ENCODE results near the gene CELF2.

The CELF2 gene

DNA sequence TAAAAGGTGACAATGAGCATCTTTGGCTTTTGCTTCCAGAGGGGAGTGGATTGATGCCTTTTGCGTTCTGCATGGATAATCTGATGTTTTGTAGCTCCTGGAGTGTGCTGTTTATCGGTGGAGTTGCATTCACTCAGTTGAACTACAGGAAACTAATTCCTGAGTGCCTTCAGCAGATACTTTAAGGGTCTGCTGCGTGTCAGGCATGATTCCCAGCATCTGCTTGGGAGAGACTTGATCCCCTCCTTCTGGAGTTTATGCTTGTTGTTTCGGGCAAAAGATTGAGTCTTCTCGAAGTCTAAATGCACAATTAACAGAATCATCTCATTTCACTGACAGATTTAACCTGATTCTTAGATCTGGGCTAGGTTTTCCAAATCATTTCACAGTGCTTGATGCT is 46.2 kb downstream of the CELF2 start:
- no peak for DNase-seq

DNA sequence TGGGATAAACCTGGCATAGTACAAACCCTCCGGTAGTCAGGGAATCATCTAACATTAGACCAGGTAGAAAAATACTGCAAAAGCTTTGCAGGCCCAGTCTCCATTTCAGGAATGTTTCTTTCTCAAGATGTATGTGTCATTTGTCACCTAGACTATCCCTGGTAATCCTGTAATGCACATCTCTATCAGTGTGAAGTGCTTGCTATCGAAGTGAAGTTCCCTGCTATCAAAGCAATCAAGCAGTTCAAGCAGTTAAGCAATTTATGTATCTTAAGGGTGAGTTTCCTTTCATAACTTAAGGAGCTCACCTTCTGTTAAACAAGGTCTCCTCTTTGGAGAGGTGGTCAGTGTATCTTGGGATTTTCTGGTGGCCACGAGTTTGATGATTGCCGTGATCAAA is 47.2 kb downstream of the CELF2 start:
- no peak for DNase-seq

DNA sequence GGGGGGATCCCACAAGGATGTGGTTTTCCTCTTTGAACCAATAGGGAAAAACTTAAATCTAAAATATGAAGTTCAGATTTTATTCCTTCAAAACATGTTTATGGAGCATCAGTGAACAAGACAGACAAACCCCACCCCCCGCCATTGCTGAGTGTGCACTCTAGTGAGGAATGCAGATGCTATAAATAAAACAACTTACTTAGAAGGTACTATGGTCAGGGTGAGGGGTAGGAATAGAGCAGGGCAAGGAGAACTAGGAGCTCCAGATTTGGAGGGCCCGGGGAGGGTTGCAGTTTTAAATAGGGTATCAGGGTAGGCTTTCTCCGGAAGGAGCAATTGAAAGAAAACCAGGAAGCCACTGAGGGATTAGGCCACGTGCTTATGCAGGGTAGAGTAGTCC is 47.9 kb downstream of the CELF2 start:
- no peak for DNase-seq

DNA sequence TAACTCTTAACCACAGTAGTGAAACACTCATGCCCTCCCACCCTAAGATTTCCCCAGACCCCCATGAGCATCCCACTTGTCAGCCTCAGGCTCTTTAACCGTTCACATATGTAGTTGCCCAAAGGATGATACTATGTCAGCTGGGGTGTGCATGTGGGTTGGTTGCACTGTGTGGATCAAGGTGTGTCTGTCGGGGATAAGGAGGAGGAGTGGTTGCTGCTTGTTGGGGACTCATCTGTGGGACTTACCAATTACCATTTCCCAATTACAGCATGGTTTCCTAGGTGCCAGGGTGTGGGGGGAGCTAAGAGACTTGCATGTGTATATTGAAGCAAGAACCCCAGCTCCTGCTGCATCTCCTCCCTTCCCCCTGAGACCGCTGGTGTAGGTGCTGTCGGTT is 48.8 kb downstream of the CELF2 start:
- no peak for DNase-seq

DNA sequence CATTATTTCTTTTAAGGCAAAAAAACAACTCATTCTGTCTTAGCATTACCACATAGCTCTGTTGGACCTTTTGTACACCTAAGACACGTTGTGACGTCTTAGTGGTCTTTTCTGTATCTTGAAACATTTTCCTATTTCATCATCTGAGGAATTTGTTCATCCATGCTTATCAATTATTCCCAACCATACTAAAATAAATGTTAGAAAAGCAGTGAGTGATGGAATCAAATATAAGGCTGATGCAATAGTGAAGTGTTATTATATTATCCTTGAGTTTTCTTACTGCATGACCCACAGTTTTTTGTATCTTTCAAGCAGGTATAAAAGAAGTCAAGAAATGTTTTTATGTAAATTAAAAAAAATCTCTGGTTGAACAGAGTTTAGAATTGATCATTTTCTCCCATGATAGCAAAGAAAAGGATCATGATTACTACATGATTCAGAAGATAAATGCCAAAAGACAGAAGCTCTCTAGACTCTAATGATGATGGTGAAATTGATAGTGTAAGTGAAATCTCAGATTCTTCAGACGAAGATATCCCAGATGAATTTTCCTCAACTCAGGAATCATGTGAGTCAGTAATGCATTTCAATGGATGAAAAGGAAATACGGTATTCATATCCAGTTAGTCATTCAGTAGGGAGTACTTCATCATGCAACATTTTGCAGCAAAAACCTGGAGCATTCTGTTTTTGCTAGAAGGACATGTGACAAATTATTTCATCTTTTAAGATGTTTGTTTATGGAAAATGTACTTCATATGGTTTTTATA is 51.4 kb downstream of the CELF2 start:
- no peak for DNase-seq

DNA sequence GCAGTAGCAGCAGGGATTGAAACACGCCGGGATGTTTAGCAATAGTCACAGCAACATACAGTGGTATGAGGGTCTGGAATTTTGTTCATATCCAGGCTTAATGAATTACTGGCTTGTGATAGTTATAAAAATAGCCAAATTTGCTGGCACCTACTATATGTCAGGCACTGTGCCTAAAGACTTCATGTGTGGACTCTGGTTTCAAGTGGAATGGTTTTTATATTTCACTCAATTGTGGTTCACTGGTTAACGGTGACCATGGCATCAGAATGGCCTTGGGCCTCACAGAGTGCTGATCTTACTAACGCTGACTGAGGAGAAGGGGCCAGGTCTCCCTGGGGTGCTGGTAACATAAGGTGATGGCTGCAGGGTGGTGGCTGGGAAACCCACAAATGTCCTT is 55.7 kb downstream of the CELF2 start:
- DNase-seq = no peak

DNA sequence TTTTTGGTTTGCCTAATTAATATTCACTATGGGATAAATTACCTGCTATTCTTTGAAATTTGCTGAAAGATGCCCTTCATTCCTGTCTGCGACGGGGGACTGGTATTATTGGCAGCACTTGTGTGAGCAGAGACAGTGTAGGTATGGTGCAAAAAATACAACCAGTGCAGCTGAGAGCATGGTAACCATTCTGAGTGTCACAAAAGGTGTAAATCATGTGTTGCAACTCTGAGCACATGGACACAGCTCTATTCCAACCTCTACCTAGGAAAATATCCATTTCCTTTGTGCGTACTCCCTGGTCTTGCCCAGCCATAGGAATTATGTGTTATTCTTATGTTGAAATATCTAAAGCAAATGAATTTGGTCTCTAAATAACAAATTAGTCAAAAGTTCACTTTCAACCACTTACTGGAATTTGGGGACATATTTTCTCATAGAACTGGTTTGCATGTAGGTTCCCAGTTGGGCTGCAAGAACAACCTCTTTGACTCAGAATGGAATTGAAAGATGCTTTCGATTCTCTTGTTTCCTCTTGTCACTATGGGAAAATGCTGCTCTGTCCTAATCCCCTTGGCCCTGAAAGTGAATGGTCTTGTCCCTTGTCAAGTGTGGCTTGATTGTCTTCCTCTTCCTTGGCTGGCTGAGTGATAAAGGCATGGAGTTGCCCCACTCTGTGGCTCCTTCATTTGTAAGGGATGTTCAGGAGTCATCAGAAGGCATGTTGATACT is 57.0 kb downstream of the CELF2 start:
- no peak for DNase-seq

DNA sequence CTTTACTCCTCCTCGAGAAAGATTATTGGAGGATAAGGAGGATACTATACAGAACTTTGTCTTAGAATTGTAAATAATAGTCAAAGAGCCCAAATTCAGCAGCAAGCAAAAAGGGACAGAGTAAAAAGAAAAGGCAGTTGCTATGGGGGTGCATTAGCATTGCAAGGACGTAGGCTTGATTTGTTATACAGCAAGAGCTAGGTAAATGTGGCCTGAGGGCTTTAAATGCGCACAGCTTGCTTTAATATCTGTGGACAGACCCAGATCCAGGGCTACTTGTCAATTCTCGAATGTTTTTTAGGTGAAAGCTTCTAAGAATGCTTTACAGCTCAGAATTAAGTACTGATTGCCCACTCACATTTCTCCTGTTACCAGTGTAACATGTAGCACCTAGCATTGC is 58.5 kb downstream of the CELF2 start:
- DNase-seq = no peak

DNA sequence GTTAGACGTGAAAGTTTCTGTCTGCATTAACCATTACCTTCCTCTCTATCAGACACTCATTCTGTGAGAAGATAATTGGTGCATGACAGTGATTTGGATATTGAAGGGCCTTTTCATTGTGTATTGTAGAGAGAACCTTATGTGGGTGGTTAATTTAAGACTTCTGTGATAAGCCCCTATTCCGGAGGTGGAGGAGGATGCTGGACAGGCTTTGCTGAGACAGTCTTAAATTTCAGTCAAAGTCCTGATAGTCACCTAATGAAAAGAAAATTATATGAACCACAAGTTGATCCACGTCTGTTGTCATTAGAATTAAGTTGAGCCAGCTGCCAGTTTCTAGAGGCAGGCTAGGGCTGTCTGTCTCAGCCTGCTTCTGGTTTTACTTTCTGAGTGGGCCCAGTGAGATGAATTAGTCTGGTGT is 62.9 kb downstream of the CELF2 start:
- no peak for DNase-seq

DNA sequence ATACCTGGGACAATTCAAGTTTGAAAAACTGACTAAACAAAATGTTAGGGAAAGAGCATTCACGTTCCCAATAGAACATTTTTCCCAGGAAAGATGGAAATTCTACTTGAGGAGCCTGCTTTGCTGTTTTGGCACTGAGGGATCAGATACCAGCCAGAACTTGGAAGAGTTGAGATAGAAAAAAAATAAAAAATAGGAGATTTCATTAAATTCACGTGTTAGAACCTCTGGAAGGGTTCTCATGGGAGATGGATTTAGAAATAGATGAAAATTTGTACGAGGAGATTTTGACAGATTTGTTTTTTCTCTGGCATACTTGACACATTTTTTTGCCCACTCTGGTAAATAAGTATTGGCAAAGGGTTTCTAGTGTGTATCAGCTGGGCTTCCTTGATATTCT is 63.7 kb downstream of the CELF2 start:
- DNase-seq = no peak

DNA sequence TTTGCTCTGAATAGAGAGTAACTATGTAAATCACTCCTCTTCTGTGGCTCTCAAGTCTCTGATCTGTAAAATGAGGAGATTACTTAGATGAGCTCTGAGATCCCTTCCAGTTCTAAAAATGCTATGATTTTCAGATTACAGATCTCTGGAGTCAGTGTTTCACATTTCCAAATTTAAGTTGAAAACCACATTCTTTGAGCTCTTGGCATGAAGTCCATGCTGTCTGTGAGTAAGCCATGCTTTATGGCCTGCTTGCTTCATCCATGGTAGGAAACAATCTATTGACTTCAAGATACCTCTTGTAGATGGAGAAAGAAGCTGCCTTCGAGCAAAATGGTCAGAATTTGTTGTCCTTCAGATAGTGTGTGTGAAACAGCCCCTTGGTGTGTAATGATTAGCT is 64.9 kb downstream of the CELF2 start:
- no peak for DNase-seq

DNA sequence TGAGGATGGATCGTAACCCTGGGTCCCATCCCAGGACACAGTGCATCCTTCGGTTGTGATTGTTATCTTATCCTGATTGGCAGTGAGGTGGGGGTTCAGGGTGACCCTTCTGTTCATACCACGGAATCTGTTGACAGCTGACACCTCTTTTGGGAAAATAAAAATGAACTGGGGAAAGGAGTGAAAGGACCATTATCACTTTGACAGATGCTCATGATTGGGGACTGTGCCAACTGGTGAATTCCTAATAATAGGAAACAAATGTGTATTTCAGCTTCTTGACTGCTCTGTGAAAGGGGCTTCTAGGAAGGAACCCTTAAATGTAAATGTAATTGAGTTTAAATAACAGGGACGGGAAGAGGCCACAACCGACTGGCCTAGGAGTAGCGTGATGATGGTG is 65.4 kb downstream of the CELF2 start:
- DNase-seq = no peak

DNA sequence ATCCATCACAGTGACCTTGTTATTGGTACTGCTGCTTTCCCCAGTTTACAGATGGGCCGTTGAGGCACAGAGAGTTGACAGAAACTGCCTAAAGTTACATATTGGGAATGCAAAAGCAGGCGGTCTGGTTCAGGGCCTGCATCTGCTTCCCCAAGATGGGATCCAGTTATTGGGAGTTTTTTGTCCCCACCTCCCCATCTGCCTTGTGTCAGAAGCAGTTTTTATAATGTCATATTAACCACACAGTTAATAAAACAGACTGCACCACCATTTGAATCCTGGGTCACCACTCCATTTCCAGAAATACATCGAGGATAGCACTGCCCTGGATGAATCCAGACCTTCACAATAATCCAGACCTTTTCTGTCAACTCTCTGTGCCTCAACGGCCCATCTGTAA is 67.9 kb downstream of the CELF2 start:
- DNase-seq = no peak

DNA sequence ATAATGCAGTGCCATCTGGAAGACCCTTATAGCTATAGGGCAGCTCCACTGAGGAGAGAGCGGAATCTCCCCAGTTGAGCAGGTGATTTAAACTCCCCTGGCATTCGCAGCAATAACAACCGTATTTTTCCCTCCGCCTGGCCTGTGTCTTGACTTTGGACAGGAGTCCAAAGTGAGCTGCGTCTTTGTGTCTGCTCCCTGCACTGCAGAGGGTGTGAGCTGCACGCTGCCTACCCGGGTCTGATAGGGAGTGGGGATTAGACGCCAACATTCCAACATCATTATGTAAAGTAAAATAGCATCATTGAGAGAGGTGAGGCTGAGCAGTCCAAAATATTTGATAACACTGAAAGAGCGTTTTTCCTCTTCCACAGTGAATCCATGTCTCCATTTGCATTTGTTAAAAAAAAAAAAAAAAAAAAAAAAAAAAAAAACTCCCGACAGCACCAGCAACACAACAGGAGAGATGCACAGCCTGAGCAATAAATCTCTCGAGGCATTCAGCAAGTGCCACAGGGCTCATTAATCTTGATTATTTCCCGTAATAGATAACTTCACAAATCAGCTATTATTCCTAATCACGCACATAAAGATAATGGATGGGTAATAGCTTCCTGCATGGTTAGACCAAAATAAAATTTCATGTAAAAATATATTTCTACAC is 68.6 kb downstream of the CELF2 start:
- DNase-seq = no peak

DNA sequence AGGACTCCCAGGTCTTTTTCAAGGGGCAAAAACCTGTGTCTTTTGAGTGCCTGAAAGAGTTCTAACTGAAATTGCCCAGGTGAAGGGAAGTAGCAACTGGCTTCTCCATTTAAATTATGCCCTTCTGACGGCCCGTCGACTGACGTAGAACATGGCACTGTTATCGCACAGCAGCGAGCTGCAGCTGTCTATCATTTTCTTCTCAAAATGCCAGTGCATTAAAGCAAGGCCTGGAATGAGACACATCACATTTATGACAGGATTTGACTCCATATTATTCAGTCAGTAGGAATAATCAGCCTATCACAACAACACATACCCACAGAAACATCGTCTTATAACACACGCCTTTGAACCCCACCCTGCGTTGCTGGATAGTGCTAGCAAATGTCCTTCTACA is 69.7 kb downstream of the CELF2 start:
- DNase-seq = no peak

DNA sequence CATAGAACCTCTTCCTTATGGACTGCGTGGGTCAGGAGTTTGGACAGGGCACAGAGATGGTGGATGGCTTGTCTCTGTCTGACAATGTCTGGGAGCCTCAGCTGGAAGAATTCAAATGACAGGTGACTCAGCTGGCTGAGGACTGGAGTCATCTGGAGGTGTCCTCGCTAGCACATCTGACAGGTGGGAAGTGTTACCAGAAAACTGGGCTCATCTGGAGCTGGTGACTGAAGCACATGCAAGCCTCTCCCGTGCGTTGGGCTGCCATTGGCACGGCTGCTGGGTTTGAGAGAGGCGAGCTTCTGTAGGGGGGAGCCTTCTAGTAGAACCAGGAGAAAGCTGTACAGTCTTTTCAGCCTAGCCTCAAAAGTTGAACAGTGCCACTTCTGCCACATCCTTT is 71.0 kb downstream of the CELF2 start:
- DNase-seq = no peak

DNA sequence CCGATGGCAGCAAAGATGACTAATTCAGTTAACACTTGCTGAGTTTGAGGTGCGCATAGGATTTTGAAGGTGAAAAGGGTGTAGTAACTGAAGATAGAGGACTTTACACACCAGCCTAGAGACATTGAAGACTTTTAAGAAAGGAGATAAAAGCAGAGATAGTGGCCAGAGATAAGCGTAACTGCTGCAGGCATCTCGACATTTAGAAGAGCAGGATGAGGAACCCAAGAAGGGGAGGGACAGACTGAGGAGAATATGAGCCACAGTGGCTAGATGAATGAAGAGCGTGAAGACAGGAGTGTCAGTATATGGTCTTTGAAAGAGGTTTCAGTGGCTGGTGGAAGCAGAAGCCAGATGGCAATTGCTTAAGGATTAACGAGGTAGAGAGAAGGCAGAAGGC is 71.6 kb downstream of the CELF2 start:
- no peak for DNase-seq

DNA sequence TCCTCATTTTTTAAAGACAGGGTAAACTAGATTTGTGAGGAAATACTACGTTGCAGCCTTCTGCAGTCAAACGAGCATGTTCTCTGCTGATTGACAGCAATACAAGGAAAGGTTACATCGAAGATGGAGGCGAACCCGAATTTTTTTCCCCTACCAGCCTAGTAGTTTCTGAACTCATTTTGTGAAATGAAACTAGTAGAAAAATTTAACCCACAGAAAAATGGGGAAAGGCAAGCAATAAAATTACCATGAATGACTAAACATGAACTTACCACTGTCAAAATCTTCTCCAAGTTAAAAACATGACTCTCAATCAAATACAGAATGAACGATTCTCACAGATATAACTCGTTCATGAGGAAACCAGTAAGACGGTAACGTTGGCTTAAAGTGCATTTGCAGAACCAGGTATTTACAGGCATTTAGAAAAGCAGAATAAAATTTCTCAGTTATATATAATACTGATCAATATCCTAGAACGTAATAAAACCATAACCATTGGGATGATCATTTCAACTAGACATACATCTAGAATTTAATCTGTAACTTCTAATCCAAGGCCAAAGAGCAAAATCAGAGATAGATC is 73.9 kb downstream of the CELF2 start:
- DNase-seq = no peak

DNA sequence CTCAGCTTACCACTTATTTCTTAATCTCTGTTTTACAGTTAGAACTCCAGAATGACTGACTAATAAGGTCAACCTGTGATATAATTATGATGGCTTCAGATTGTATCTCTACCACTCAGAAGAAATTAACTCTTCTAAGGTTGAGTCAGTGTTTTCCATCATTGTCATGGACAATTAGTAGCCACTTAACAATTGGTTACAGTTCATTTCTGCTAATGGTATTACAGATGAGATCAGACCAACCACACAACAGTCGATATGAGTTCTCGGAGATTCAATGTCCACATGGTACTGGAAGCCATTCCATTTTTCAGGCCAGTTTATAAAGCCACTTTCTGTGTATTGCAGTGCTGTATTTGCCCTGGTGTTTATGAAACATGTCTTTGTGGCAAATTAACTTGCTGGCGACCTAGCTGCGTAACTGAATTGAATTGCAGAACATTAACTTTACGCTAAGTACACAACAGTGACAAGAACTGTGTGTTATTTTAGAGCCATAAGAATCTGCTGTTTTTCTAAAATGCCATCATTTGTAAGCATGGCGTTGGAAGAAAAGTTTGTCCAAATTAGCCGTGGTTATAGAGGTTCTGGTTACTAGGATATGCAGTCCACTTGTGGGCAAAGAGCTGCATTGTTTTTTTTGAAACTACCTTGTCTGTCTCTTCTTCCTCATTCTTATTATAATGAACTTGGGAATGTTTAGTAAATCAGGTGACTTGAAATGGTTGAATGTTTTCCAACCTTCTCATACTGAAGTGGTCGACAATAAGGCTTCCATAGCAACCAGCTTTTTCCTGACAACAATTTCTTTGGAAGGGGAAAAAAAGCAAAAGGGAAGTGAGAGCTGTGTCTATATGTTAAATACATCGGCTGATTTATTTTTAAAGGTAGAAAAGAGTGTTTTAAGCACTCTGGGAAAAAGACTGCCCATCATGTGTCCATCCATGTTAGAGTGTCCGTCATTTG is 76.4 kb downstream of the CELF2 start:
- no peak for DNase-seq

DNA sequence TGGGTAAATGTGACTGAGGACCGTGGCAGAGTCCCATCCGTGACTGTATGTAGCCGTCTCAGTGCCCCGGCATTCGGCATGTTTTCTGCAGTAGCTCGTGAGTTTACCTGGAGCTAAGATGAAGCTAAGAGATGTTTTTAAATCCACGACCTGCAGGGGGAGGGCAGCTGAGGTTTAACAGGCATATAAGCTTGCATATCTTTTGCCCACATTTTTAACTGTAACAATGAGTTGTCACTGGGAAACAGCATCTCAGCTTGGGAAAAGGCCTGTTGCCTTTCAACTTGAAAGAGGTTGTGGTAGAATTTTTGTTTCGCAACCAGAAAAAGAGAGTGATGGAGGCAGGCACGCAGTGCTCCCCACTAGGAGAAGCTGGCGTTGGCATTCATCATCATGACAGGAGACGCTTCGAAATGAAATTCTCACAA is 77.7 kb downstream of the CELF2 start:
- no peak for DNase-seq

DNA sequence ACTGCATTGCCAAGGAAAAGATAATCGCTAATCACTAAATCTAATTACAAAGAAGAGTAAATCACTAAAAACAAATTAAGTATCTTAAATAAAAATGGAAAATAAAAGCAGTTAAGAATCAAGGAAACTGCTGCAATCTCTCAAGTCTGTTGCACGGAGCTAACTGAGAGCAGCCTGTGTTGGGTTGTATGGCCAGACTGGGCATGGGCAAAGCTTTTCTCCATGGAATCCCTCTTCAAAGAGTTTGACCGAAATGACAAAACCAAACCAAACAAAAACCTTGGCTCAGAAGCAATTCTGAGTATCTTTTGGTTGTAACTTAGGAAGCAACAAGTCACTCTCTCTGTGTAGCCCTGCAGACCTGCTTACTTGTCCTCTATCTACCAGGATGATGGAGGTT is 78.8 kb downstream of the CELF2 start:
- DNase-seq = no peak

DNA sequence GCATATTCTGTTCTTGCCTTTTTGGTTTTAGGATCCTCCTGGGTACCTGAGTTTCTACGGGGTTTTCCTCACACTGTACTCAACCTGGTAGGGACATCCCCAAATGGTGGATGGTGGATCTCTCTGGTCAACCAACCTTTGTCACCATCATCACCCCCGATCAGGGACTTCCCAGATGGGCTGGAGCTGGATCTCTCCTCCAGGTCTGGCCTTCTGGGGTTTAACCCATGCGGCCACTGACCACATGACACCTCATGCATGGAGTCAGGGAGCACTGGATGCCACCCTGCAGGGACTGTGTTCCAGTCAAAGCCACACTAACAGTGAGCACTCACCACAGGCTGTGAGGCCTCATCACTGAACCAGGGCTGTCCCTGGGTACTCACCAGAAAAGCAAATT is 80.0 kb downstream of the CELF2 start:
- DNase-seq = no peak

DNA sequence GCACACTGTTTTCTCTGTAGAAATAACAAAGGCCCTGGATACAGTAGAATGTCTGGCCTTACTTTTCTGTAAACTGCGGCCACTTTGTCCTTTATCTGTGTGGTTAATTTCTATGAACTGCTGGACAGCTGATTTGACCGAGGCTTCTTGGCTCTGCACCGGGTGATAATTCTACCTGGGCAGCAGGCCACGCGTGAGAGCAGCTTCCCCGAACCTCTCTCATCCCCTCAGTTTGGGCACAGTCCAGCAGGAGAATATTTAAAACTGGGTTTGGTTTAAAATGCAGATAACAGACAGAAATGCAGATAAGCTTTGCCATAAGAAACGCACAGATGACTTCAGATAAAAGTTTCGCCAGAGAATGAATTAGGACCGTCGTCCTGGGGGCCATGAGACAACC is 81.0 kb downstream of the CELF2 start:
- no peak for DNase-seq

Measured in NCI-H1694 (cell line).